NT2/D1 (cell line): ENCODE measurements around the gene TBC1D7.

Experiments used
- SUZ12 ChIP-seq: IDR thresholded peaks from 2 replicates; pipeline ENCODE4 v1.6.1; 2011; ENCODE audit not compliant: insufficient read length, insufficient read depth; ENCODE audit errors: extremely low read depth
- YY1 ChIP-seq: IDR thresholded peaks from 2 replicates; pipeline ENCODE4 v1.6.1; 2011; ENCODE audit not compliant: insufficient read length, insufficient read depth
- ZNF274 ChIP-seq: IDR thresholded peaks from 2 replicates; pipeline ENCODE4 v1.6.1; 2011; ENCODE audit warnings: mild to moderate bottlenecking, low read depth, low read length

GRCh38 chr6:13280254-13280653 lies 48.1 kb downstream of the TBC1D7 start:
- TF ChIP-seq ZNF274 (no peak), YY1 (no peak), SUZ12 (no peak)
